HCT116 (cell line): ENCODE measurements around the gene LRFN3. TPM values are rescaled to one million over a fixed set of nuclear protein-coding genes. Genes with fewer than 3 reads are reported as not detected.

Experiments
- ATAC-seq: fragments of 200-7000 bp; cut with Tn5 transposase; 2 replicates; pipeline ENCODE4 v1.9.1; 2020; ENCODE audit warnings: mild to moderate bottlenecking, moderate library complexity
- BruUV-seq: library from RNA; stranded (reverse); fragments of 400-500 nt; replicated peaks from 2 replicates; lab custom pipeline; 2021; lab: Mats Ljungman, UMichigan
- CTCF ChIA-PET: fragments of 300-600 bp; sonication (Branson Sonifier 250); formaldehyde crosslinking; loops from one replicate; lab custom pipeline; 2021; ENCODE audit warnings: antibody characterized with exemption; lab: Charles Lee
- POLR2A ChIA-PET: fragments of 300-600, 350-600 bp; sonication (Branson Sonifier 250); formaldehyde crosslinking; loops from one replicate; lab custom pipeline; 2021; ENCODE audit warnings: antibody characterized with exemption; lab: Charles Lee
- RAD21 ChIA-PET, 2 experiments: fragments of 300-600 bp; sonication (Branson Sonifier 250); formaldehyde crosslinking; loops; one replicate each; lab custom pipeline; 2023; ENCODE audit warnings: low total read pairs in 2 of 2; ENCODE audit not compliant: uncharacterized antibody in 2 of 2, unreplicated experiment in 2 of 2, low non-redundant PET in 1 of 2; lab: Charles Lee
- DNase-seq: peaks from one replicate; pipeline ENCODE4 v3.0.0-alpha.2; 2010; ENCODE audit warnings: low read depth, low spot score
- H2AFZ ChIP-seq: fragments of 200-600 bp; shearing (Covaris generic), sonication (generic); 2 replicates; pipeline ENCODE4 v1.6.1; 2017; ENCODE audit warnings: low read depth, mixed run types, mixed read lengths, antibody characterized with exemption, low read length; ENCODE audit not compliant: poor library complexity, severe bottlenecking
- H3K27ac ChIP-seq: 2 replicates; pipeline ENCODE4 v1.5.1; 2012; ENCODE audit warnings: low read depth, low read length
- H3K27me3 ChIP-seq: fragments of 200-600 bp; sonication (generic); 2 replicates; pipeline ENCODE4 v1.6.1; 2016; ENCODE audit warnings: mixed run types, low read length, mixed read lengths; ENCODE audit not compliant: insufficient read depth
- H3K36me3 ChIP-seq, 2 experiments: fragments of 200-500 bp in 1 of 2; fragments of 200-600 bp in 1 of 2; sonication (Bioruptor generic) in 1 of 2; sonication (generic) in 1 of 2; 2 replicates each; pipeline versions ENCODE4 v1.5.1 to v1.6.1; 2014 to 2016; ENCODE audit warnings: low read length in 2 of 2, inconsistent platforms in 1 of 2, mixed read lengths in 1 of 2, mixed run types in 1 of 2; ENCODE audit not compliant: insufficient read depth in 2 of 2, control insufficient read depth in 1 of 2
- H3K4me1 ChIP-seq, 2 experiments: fragments of 200-600 bp in 1 of 2; sonication (generic) in 1 of 2; 2 replicates each; pipeline versions ENCODE4 v1.5.1 to v1.6.1; 2012 to 2017; ENCODE audit warnings: low read length in 2 of 2, inconsistent platforms in 1 of 2, mild to moderate bottlenecking in 1 of 2, mixed read lengths in 1 of 2, mixed run types in 1 of 2, moderate library complexity in 1 of 2; ENCODE audit not compliant: insufficient read depth in 2 of 2, control insufficient read depth in 1 of 2
- H3K4me2 ChIP-seq: fragments of 200-600 bp; sonication (generic); 2 replicates; pipeline ENCODE4 v1.6.1; 2017; ENCODE audit warnings: mixed run types, low read length, mixed read lengths
- H3K4me3 ChIP-seq, 2 experiments: fragments of 200-600 bp in 1 of 2; sonication (generic) in 1 of 2; replicated peaks in 1 of 2; 2 replicates each; pipeline ENCODE4 v1.5.1; 2011 to 2016; ENCODE audit warnings: low read length in 2 of 2, control low read depth in 1 of 2, low read depth in 1 of 2, mild to moderate bottlenecking in 1 of 2, mixed read lengths in 1 of 2, mixed run types in 1 of 2
- H3K79me2 ChIP-seq: fragments of 200-600 bp; sonication (generic); 2 replicates; pipeline ENCODE4 v1.6.1; 2017; ENCODE audit warnings: mild to moderate bottlenecking, mixed run types, low read length, moderate library complexity, mixed read lengths; ENCODE audit not compliant: insufficient read depth
- H3K9ac ChIP-seq: fragments of 200-600 bp; sonication (generic); 2 replicates; pipeline ENCODE4 v1.6.1; 2016; ENCODE audit warnings: low read length, mixed read lengths
- H3K9me2 ChIP-seq: fragments of 200-600 bp; sonication (generic), shearing (Covaris generic); 2 replicates; pipeline ENCODE4 v1.6.1; 2017; ENCODE audit warnings: mixed run types, mild to moderate bottlenecking, moderate library complexity; ENCODE audit not compliant: insufficient read depth
- H3K9me3 ChIP-seq, 2 experiments: fragments of 200-500 bp in 1 of 2; fragments of 200-600 bp in 1 of 2; sonication (Bioruptor generic) in 1 of 2; sonication (generic) in 1 of 2; 2 replicates each; pipeline ENCODE4 v1.6.1; 2014 to 2017; ENCODE audit warnings: low read length in 2 of 2, mixed read lengths in 2 of 2, inconsistent platforms in 1 of 2, low read depth in 1 of 2, mild to moderate bottlenecking in 1 of 2, mixed run types in 1 of 2, moderate library complexity in 1 of 2; ENCODE audit not compliant: control insufficient read depth in 1 of 2, insufficient read depth in 1 of 2
- H4K20me1 ChIP-seq: fragments of 200-600 bp; sonication (generic), shearing (Covaris generic); 2 replicates; pipeline ENCODE4 v1.6.1; 2017; ENCODE audit warnings: mixed run types, mild to moderate bottlenecking, moderate library complexity; ENCODE audit not compliant: insufficient read depth
- CBX3 ChIP-seq: IDR thresholded peaks from 2 replicates; pipeline ENCODE4 v1.6.1; 2012; ENCODE audit warnings: low read depth
- EGR1 ChIP-seq: IDR thresholded peaks from 2 replicates; pipeline ENCODE4 v1.6.1; 2012; ENCODE audit warnings: low read depth
- ELF1 ChIP-seq: IDR thresholded peaks from 2 replicates; pipeline ENCODE4 v1.6.1; 2012; ENCODE audit warnings: low read depth, borderline replicate concordance
- EZH2 ChIP-seq: fragments of 200-600 bp; sonication (generic); IDR thresholded peaks from 2 replicates; pipeline ENCODE4 v1.6.1; 2017; ENCODE audit warnings: antibody characterized with exemption, mixed run types
- FOSL1 ChIP-seq: IDR thresholded peaks from 2 replicates; pipeline ENCODE4 v1.6.1; 2012; ENCODE audit warnings: low read depth
- JUND ChIP-seq: IDR thresholded peaks from 2 replicates; pipeline ENCODE4 v1.6.1; 2012
- POLR2A ChIP-seq: IDR thresholded peaks from 2 replicates; pipeline ENCODE4 v1.7.0; 2011; ENCODE audit warnings: borderline replicate concordance; ENCODE audit not compliant: insufficient read depth, insufficient read length; ENCODE audit errors: extremely low read depth
- RAD21 ChIP-seq: IDR thresholded peaks from 2 replicates; pipeline ENCODE4 v1.6.1; 2012; ENCODE audit warnings: low read depth, mild to moderate bottlenecking
- SP1 ChIP-seq: IDR thresholded peaks from 2 replicates; pipeline ENCODE4 v1.6.1; 2012; ENCODE audit warnings: low read depth
- TCF7L2 ChIP-seq: IDR thresholded peaks from 2 replicates; pipeline ENCODE4 v1.7.0; 2011; ENCODE audit warnings: borderline replicate concordance, inconsistent platforms; ENCODE audit not compliant: insufficient read depth, insufficient read length; ENCODE audit errors: extremely low read depth
- YY1 ChIP-seq: IDR thresholded peaks from 2 replicates; pipeline ENCODE4 v1.6.1; 2011; ENCODE audit warnings: low read length, low read depth, moderate library complexity, mild to moderate bottlenecking; ENCODE audit not compliant: insufficient replicate concordance; ENCODE audit errors: extremely low read depth
- intact Hi-C: fragments of 100-400 bp; cut with micrococcal nuclease; formaldehyde crosslinking; loops from 2 replicates; pipeline ENCODE4 v1.10.0; 2022
- total RNA-seq: library from RNA; stranded (reverse); gene quantifications from one replicate; pipeline ENCODE4 v1.2.1, GENCODE V29; 2021; ENCODE audit not compliant: unreplicated experiment
- TF ChIP-seq, protein P1 (sequence below), 3 experiments: fragments of 200-600 bp in 1 of 3; sonication (generic) in 1 of 3; IDR thresholded peaks in 2 of 3; conservative IDR thresholded peaks in 1 of 3; 2 replicates each; pipeline ENCODE4 v1.5.1; 2012 to 2017; ENCODE audit warnings: low read depth in 2 of 3, low read length in 2 of 3, antibody characterized with exemption in 1 of 3, borderline replicate concordance in 1 of 3, control low read depth in 1 of 3, mild to moderate bottlenecking in 1 of 3, mixed read lengths in 1 of 3, mixed run types in 1 of 3, moderate library complexity in 1 of 3; ENCODE audit not compliant: insufficient read depth in 1 of 3
- TF ChIP-seq, protein P2 (sequence below): IDR thresholded peaks from 2 replicates; pipeline ENCODE4 v1.6.1; 2011; ENCODE audit warnings: mild to moderate bottlenecking, low read length, moderate library complexity; ENCODE audit not compliant: insufficient replicate concordance; ENCODE audit errors: extremely low read depth
- TF ChIP-seq, protein P3 (sequence below): IDR thresholded peaks from 2 replicates; pipeline ENCODE4 v1.6.1; 2012; ENCODE audit warnings: low read depth

Gene LRFN3
- total RNA-seq, 1 experiment from 2014 or later: 18.8 TPM

DNA sequence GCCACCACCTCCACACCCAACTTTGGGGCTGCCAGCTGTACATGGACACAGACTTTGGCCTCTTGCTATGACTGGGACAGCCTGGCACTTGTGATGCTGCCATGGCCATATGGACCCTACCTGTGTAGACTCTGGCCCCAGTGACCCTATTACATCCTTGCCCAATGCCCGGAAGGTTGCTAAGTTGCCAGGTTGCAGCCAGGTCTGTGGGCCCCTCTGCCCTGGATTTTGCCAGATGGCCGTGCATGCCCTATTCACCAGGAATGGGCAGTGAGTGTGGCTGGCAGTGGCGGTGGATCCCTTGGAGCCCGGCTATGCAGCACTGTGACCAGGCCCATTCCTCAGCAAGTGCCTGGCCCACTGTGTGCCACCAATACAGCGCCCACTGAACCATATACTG is 49.9 kb downstream of the LRFN3 start:
- Histone ChIP-seq H3K36me3 (no peaks in the 10 kb centered on the region), H4K20me1 (no peaks in the 10 kb centered on the region), H3K79me2 (no peaks in the 10 kb centered on the region), H3K9me3 (no peaks in the 10 kb centered on the region), H2AFZ (no peak overlapping the region), H3K4me2 (no peak overlapping the region), H3K4me1 (peaks cover 9 to 19% of the 10 kb centered on the region in 2 experiments; a peak in 3 of 4 replicates), H3K27me3 (0 out of 2 replicates have a peak, but pooled peaks cover 3% of the 10 kb centered on the region), H3K4me3 (no peak overlapping the region), H3K9ac (no peak overlapping the region), H3K27ac (no peak overlapping the region), H3K9me2 (no peaks in the 10 kb centered on the region)
- POLR2A ChIA-PET: interaction anchor here (1.1 kb wide), 1 partner anchor 28 kb away, joined by 4 read pairs; the partner anchor contains the start of gene ALKBH6
- DNase-seq: no peak
- TF ChIP-seq ELF1: no peak
- TF ChIP-seq, protein P1, sequence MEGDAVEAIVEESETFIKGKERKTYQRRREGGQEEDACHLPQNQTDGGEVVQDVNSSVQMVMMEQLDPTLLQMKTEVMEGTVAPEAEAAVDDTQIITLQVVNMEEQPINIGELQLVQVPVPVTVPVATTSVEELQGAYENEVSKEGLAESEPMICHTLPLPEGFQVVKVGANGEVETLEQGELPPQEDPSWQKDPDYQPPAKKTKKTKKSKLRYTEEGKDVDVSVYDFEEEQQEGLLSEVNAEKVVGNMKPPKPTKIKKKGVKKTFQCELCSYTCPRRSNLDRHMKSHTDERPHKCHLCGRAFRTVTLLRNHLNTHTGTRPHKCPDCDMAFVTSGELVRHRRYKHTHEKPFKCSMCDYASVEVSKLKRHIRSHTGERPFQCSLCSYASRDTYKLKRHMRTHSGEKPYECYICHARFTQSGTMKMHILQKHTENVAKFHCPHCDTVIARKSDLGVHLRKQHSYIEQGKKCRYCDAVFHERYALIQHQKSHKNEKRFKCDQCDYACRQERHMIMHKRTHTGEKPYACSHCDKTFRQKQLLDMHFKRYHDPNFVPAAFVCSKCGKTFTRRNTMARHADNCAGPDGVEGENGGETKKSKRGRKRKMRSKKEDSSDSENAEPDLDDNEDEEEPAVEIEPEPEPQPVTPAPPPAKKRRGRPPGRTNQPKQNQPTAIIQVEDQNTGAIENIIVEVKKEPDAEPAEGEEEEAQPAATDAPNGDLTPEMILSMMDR (IDR thresholded peaks at IDR 0.05 in 2 of 3, conservative IDR thresholded peaks at IDR 0.05 in 1 of 3; ENCODE audit: borderline replicate concordance in 1 of 3, insufficient read depth in 1 of 3, low read depth in 2 of 3, low read length in 2 of 3): no peak
- TF ChIP-seq FOSL1: no peak
- TF ChIP-seq TCF7L2: no peak
- TF ChIP-seq POLR2A: no peak
- TF ChIP-seq EGR1: no peak
- TF ChIP-seq YY1: no peak
- TF ChIP-seq SP1: no peak
- TF ChIP-seq CBX3: no peak
- TF ChIP-seq, protein P2, sequence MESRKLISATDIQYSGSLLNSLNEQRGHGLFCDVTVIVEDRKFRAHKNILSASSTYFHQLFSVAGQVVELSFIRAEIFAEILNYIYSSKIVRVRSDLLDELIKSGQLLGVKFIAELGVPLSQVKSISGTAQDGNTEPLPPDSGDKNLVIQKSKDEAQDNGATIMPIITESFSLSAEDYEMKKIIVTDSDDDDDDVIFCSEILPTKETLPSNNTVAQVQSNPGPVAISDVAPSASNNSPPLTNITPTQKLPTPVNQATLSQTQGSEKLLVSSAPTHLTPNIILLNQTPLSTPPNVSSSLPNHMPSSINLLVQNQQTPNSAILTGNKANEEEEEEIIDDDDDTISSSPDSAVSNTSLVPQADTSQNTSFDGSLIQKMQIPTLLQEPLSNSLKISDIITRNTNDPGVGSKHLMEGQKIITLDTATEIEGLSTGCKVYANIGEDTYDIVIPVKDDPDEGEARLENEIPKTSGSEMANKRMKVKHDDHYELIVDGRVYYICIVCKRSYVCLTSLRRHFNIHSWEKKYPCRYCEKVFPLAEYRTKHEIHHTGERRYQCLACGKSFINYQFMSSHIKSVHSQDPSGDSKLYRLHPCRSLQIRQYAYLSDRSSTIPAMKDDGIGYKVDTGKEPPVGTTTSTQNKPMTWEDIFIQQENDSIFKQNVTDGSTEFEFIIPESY: no peak
- TF ChIP-seq RAD21: no peak
- TF ChIP-seq JUND: no peak
- TF ChIP-seq, protein P3, sequence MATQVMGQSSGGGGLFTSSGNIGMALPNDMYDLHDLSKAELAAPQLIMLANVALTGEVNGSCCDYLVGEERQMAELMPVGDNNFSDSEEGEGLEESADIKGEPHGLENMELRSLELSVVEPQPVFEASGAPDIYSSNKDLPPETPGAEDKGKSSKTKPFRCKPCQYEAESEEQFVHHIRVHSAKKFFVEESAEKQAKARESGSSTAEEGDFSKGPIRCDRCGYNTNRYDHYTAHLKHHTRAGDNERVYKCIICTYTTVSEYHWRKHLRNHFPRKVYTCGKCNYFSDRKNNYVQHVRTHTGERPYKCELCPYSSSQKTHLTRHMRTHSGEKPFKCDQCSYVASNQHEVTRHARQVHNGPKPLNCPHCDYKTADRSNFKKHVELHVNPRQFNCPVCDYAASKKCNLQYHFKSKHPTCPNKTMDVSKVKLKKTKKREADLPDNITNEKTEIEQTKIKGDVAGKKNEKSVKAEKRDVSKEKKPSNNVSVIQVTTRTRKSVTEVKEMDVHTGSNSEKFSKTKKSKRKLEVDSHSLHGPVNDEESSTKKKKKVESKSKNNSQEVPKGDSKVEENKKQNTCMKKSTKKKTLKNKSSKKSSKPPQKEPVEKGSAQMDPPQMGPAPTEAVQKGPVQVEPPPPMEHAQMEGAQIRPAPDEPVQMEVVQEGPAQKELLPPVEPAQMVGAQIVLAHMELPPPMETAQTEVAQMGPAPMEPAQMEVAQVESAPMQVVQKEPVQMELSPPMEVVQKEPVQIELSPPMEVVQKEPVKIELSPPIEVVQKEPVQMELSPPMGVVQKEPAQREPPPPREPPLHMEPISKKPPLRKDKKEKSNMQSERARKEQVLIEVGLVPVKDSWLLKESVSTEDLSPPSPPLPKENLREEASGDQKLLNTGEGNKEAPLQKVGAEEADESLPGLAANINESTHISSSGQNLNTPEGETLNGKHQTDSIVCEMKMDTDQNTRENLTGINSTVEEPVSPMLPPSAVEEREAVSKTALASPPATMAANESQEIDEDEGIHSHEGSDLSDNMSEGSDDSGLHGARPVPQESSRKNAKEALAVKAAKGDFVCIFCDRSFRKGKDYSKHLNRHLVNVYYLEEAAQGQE: no peak
- TF ChIP-seq EZH2: no peak
- ATAC-seq: no peak
- intact Hi-C loops: no loop called here
- CTCF ChIA-PET: no interaction called here
- BruUV-seq: no TSS peak
- RAD21 ChIA-PET: no interaction called here
